C4-2B (cell line): Measurements from ENCODE around the gene EPHA4.

ENCODE experiments used
- CTCF ChIP-seq: fragments of 450-650 bp; conservative IDR thresholded peaks from 2 replicates; pipeline ENCODE4 v1.5.1; 2017; ENCODE audit warnings: mild to moderate bottlenecking
- ZFX ChIP-seq: fragments of 450-650 bp; IDR thresholded peaks from 2 replicates; pipeline ENCODE4 v1.6.1; 2017

- TF ChIP-seq CTCF (no peak), ZFX (no peak)
These were observed 159.1 kb downstream of the EPHA4 start for GRCh38 chr2:221412978-221413377.
